ENCODE results near the gene TTC4.

DNA sequence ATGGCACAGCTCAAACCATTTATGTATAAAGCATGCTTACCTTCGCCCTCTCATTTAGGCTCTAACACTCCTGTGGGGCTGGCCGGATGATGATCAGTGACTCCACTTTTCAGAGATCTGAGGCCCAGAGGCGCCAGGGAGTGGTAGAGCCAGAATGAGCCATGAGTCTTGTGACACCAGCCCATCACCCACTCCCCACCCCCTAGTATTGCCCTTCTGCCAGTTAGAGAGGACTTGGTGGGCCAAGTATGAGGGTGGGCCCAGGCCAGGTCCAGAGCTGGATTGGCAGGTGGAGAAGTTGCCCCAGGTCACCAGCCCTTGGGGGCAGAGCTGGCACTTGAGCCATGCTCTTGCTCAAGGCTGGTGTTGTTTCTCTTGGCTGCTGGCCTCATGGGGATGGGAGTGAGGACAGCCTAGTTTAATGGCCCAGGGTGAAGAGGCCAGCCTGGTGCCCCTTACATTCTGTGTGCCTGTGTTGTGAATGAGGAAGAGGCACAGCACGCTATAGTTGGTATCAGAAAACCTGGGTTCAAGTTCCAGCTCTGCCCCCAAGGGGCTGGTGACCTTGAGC, 30.2 kb upstream of the TTC4 start:
- TF ChIP-seq, protein P1, sequence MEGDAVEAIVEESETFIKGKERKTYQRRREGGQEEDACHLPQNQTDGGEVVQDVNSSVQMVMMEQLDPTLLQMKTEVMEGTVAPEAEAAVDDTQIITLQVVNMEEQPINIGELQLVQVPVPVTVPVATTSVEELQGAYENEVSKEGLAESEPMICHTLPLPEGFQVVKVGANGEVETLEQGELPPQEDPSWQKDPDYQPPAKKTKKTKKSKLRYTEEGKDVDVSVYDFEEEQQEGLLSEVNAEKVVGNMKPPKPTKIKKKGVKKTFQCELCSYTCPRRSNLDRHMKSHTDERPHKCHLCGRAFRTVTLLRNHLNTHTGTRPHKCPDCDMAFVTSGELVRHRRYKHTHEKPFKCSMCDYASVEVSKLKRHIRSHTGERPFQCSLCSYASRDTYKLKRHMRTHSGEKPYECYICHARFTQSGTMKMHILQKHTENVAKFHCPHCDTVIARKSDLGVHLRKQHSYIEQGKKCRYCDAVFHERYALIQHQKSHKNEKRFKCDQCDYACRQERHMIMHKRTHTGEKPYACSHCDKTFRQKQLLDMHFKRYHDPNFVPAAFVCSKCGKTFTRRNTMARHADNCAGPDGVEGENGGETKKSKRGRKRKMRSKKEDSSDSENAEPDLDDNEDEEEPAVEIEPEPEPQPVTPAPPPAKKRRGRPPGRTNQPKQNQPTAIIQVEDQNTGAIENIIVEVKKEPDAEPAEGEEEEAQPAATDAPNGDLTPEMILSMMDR (IDR thresholded peaks at IDR 0.05): no peak
- no peak for TF ChIP-seq POLR2A (IDR thresholded peaks at IDR 0.05)
